SK-N-SH treated with all-trans-retinoic acid at 6 μM for 48 hours (cell line): ENCODE data around the gene SV2B.

Experiments
- ATAC-seq: fragments of 200-7000 bp; cut with Tn5 transposase; 3 replicates; pipeline ENCODE4 v1.9.1; 2020; ENCODE audit warnings: mild to moderate bottlenecking, moderate library complexity
- CSDC2 ChIP-seq: fragments of 250-450 bp; sonication (Bioruptor Pico); IDR thresholded peaks from 2 replicates; pipeline ENCODE4 v1.5.0; 2020; ENCODE audit warnings: mild to moderate bottlenecking, moderate library complexity
- ESRRG ChIP-seq: fragments of 250-450 bp; sonication (Bioruptor Pico); IDR thresholded peaks from 2 replicates; pipeline ENCODE4 v1.6.1; 2021; ENCODE audit warnings: mild to moderate bottlenecking
- GLIS3 ChIP-seq: fragments of 250-450 bp; sonication (Bioruptor Pico); IDR thresholded peaks from 2 replicates; pipeline ENCODE4 v1.5.0; 2020; ENCODE audit warnings: mild to moderate bottlenecking, moderate library complexity
- ISL1 ChIP-seq: fragments of 250-450 bp; sonication (Bioruptor Pico); IDR thresholded peaks from 2 replicates; pipeline ENCODE4 v2.1.2; 2022; ENCODE audit warnings: mild to moderate bottlenecking, moderate library complexity
- OSR1 ChIP-seq: fragments of 250-450 bp; sonication (Bioruptor Pico); IDR thresholded peaks from 2 replicates; pipeline ENCODE4 v1.8.0; 2022; ENCODE audit warnings: moderate library complexity, mild to moderate bottlenecking, inconsistent platforms
- PPARA ChIP-seq: fragments of 250-450 bp; sonication (Bioruptor Pico); IDR thresholded peaks from 2 replicates; pipeline ENCODE4 v1.5.0; 2020; ENCODE audit warnings: mild to moderate bottlenecking, borderline replicate concordance
- RARB ChIP-seq: fragments of 250-450 bp; sonication (Bioruptor Pico); IDR thresholded peaks from 2 replicates; pipeline ENCODE4 v1.8.0; 2021; ENCODE audit warnings: mild to moderate bottlenecking, moderate library complexity
- SNAI2 ChIP-seq: fragments of 250-450 bp; sonication (Bioruptor Pico); IDR thresholded peaks from 2 replicates; pipeline ENCODE4 v1.5.0; 2020; ENCODE audit warnings: mild to moderate bottlenecking, moderate library complexity
- TCF4 ChIP-seq: fragments of 250-450 bp; sonication (Bioruptor Pico); IDR thresholded peaks from 2 replicates; pipeline ENCODE4 v1.8.0; 2021; ENCODE audit warnings: mild to moderate bottlenecking, moderate library complexity, borderline replicate concordance
- TOX ChIP-seq: fragments of 250-450 bp; sonication (Bioruptor Pico); IDR thresholded peaks from 2 replicates; pipeline ENCODE4 v1.8.0; 2021; ENCODE audit warnings: mild to moderate bottlenecking, moderate library complexity, borderline replicate concordance
- ZC3H10 ChIP-seq: fragments of 250-450 bp; sonication (Bioruptor Pico); IDR thresholded peaks from 2 replicates; pipeline ENCODE4 v1.5.1; 2021; ENCODE audit warnings: mild to moderate bottlenecking, moderate library complexity
- ZFP3 ChIP-seq: fragments of 250-450 bp; sonication (Bioruptor Pico); IDR thresholded peaks from 2 replicates; pipeline ENCODE4 v1.5.0; 2020; ENCODE audit warnings: mild to moderate bottlenecking, moderate library complexity
- ZFP30 ChIP-seq: fragments of 450-650 bp; formaldehyde crosslinking; IDR thresholded peaks from 2 replicates; pipeline ENCODE4 v1.5.0; 2022; ENCODE audit warnings: mild to moderate bottlenecking, moderate library complexity
- ZNF565 ChIP-seq: fragments of 450-650 bp; formaldehyde crosslinking; conservative IDR thresholded peaks from 2 replicates; pipeline ENCODE4 v1.5.0; 2020; ENCODE audit warnings: low read depth, mild to moderate bottlenecking, moderate library complexity
- ZNF8 ChIP-seq: fragments of 450-650 bp; formaldehyde crosslinking; IDR thresholded peaks from 2 replicates; pipeline ENCODE4 v1.5.0; 2020; ENCODE audit warnings: mild to moderate bottlenecking, moderate library complexity
- TF ChIP-seq, protein P1 (sequence below): fragments of 250-450 bp; sonication (Bioruptor Pico); IDR thresholded peaks from 2 replicates; pipeline ENCODE4 v1.5.0; 2020; ENCODE audit warnings: mild to moderate bottlenecking, moderate library complexity
- TF ChIP-seq, protein P2 (sequence below): fragments of 250-450 bp; sonication (Bioruptor Pico); IDR thresholded peaks from 2 replicates; pipeline ENCODE4 v1.8.0; 2021; ENCODE audit warnings: low read depth, mild to moderate bottlenecking, moderate library complexity, borderline replicate concordance
- TF ChIP-seq, protein P3 (sequence below): fragments of 250-450 bp; sonication (Bioruptor Pico); IDR thresholded peaks from 2 replicates; pipeline ENCODE4 v1.5.1; 2021; ENCODE audit warnings: mild to moderate bottlenecking, moderate library complexity
- TF ChIP-seq, protein P4 (sequence below): fragments of 250-450 bp; sonication (Bioruptor Pico); IDR thresholded peaks from 2 replicates; pipeline ENCODE4 v1.8.0; 2020; ENCODE audit warnings: mild to moderate bottlenecking, moderate library complexity, borderline replicate concordance
- TF ChIP-seq, protein P5 (sequence below): fragments of 250-450 bp; sonication (Bioruptor Pico); IDR thresholded peaks from 2 replicates; pipeline ENCODE4 v1.5.1; 2020; ENCODE audit warnings: low read depth, mild to moderate bottlenecking, moderate library complexity

SV2B gene

DNA sequence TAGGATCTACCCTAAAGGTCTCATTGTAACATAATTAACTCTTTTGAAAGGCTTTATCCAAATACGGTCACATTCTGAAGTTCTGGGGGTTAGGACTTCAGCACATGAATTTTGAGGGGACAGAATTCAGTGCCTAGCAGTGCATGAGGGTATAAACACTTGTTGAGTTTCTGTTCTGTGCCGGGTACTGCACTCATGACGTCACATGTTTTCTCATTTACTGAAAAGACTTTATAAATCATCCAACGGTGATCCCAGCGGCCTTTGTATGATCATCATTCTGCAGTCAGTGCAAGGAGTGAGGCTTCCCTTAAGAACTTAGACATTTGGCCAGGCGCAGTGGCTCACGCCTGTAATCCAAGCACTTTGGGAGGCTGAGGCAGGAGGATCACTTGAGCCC, 25.1 kb downstream of the SV2B start (continued):
- TF ChIP-seq, protein P1, sequence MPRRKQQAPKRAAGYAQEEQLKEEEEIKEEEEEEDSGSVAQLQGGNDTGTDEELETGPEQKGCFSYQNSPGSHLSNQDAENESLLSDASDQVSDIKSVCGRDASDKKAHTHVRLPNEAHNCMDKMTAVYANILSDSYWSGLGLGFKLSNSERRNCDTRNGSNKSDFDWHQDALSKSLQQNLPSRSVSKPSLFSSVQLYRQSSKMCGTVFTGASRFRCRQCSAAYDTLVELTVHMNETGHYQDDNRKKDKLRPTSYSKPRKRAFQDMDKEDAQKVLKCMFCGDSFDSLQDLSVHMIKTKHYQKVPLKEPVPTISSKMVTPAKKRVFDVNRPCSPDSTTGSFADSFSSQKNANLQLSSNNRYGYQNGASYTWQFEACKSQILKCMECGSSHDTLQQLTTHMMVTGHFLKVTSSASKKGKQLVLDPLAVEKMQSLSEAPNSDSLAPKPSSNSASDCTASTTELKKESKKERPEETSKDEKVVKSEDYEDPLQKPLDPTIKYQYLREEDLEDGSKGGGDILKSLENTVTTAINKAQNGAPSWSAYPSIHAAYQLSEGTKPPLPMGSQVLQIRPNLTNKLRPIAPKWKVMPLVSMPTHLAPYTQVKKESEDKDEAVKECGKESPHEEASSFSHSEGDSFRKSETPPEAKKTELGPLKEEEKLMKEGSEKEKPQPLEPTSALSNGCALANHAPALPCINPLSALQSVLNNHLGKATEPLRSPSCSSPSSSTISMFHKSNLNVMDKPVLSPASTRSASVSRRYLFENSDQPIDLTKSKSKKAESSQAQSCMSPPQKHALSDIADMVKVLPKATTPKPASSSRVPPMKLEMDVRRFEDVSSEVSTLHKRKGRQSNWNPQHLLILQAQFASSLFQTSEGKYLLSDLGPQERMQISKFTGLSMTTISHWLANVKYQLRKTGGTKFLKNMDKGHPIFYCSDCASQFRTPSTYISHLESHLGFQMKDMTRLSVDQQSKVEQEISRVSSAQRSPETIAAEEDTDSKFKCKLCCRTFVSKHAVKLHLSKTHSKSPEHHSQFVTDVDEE (CRISPR knock-in tag) = no peak
- TF ChIP-seq, protein P2, sequence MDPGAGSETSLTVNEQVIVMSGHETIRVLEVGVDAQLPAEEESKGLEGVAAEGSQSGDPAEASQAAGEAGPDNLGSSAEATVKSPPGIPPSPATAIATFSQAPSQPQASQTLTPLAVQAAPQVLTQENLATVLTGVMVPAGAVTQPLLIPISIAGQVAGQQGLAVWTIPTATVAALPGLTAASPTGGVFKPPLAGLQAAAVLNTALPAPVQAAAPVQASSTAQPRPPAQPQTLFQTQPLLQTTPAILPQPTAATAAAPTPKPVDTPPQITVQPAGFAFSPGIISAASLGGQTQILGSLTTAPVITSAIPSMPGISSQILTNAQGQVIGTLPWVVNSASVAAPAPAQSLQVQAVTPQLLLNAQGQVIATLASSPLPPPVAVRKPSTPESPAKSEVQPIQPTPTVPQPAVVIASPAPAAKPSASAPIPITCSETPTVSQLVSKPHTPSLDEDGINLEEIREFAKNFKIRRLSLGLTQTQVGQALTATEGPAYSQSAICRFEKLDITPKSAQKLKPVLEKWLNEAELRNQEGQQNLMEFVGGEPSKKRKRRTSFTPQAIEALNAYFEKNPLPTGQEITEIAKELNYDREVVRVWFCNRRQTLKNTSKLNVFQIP (CRISPR knock-in tag) = no peak
- TF ChIP-seq RARB (CRISPR knock-in tag) = no peak
- TF ChIP-seq, all 23 proteins: peak for 0

DNA sequence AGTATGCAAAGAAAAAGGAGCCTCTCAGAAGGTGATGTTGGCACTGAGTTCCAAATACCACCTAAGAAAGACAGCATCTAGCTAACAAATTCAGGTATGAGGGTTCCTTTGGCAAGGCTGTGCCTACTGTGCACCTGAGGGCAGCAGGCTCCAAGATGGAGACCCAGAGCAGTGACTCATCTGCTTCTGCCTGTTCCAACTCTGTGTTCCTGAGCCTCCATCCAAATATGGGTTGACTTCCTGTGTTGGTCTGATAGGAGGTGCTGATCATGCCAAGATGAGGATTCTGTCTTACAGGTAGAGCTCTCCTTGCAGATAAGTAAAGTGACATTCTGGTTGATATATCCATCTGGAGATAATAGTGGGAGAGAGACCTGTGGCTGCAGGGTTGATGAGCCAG, 26.0 kb downstream of the SV2B start:
- TF ChIP-seq ZC3H10 (CRISPR knock-in tag) (no peak), ZFP3 (no peak)
- TF ChIP-seq, protein P3, sequence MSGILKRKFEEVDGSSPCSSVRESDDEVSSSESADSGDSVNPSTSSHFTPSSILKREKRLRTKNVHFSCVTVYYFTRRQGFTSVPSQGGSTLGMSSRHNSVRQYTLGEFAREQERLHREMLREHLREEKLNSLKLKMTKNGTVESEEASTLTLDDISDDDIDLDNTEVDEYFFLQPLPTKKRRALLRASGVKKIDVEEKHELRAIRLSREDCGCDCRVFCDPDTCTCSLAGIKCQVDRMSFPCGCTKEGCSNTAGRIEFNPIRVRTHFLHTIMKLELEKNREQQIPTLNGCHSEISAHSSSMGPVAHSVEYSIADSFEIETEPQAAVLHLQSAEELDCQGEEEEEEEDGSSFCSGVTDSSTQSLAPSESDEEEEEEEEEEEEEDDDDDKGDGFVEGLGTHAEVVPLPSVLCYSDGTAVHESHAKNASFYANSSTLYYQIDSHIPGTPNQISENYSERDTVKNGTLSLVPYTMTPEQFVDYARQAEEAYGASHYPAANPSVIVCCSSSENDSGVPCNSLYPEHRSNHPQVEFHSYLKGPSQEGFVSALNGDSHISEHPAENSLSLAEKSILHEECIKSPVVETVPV = no peak
- TF ChIP-seq, all 23 proteins: peak for 0
- no peak for ATAC-seq

DNA sequence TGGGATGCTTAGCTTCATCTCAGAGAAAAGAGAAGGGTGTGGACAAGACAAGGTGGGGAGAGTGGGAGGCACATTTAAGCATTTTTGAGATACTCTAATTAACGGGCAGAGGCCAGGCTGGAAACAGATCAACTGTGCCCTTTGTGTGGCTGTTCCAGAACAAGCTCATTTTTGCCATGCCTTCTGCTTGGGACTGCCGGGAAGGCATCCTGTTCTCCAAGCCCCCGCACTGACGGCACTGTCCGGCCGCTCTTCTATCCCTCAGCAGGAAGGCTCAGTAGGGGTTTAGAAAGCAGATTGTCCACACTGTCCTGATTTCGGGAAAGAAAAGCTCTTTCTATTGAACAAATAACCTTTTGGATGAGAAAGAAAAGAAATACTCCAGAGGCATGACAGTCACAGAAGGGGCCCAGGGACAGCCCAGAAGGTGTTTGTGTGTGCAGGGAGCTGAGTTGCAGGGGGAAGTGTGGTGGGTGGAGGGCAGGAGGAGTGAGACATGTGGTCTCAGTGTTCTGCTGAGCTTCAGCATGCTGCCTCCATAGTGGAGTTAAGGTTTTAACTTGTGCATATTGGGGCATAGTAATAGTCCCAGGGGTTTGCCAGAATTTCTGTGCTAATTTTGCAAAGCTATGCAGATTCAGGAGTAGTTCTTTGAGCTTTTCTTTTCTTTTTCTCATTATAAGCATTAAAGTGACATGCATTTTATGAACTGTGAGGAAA, 27.3 kb downstream of the SV2B start:
- ATAC-seq = no peak
- no peak for TF ChIP-seq ESRRG (CRISPR knock-in tag)
- no peak for TF ChIP-seq TCF4 (CRISPR knock-in tag)
- no peak for TF ChIP-seq PPARA (CRISPR knock-in tag)
- TF ChIP-seq CSDC2 (CRISPR knock-in tag) = no peak
- TF ChIP-seq, protein P3 = no peak

DNA sequence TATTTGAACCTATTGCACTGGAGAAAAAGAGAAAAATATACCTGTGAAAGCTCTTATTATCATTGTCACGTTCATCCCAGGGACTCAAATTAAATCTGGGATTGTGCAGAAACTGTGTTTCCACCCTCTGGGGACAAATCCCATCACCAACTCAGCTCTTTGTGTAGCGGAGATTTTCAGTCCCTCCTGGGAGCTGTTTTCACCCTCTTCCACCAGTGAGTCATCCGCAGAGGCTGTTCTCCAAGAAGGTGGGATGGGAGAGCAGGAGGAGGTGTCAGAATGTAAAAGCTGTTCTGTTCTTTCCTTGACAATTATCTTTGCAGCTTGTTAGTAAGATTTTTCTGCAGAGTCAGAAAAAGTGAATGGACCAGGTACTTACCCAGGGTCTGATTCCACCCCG, 28.0 kb downstream of the SV2B start:
- no peak for ATAC-seq
- TF ChIP-seq SNAI2 (CRISPR knock-in tag) (no peak), OSR1 (no peak), ZNF565 (CRISPR knock-in tag) (no peak), ISL1 (CRISPR knock-in tag) (no peak), ZFP30 (CRISPR knock-in tag) (no peak), CSDC2 (CRISPR knock-in tag) (no peak), TOX (CRISPR knock-in tag) (no peak), GLIS3 (CRISPR knock-in tag) (no peak), ZNF8 (CRISPR knock-in tag) (no peak), TCF4 (CRISPR knock-in tag) (no peak), RARB (CRISPR knock-in tag) (no peak), PPARA (CRISPR knock-in tag) (no peak)
- TF ChIP-seq, protein P4, sequence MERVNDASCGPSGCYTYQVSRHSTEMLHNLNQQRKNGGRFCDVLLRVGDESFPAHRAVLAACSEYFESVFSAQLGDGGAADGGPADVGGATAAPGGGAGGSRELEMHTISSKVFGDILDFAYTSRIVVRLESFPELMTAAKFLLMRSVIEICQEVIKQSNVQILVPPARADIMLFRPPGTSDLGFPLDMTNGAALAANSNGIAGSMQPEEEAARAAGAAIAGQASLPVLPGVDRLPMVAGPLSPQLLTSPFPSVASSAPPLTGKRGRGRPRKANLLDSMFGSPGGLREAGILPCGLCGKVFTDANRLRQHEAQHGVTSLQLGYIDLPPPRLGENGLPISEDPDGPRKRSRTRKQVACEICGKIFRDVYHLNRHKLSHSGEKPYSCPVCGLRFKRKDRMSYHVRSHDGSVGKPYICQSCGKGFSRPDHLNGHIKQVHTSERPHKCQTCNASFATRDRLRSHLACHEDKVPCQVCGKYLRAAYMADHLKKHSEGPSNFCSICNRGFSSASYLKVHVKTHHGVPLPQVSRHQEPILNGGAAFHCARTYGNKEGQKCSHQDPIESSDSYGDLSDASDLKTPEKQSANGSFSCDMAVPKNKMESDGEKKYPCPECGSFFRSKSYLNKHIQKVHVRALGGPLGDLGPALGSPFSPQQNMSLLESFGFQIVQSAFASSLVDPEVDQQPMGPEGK (CRISPR knock-in tag) = no peak
- TF ChIP-seq, protein P2 (CRISPR knock-in tag) = no peak
- TF ChIP-seq, protein P5, sequence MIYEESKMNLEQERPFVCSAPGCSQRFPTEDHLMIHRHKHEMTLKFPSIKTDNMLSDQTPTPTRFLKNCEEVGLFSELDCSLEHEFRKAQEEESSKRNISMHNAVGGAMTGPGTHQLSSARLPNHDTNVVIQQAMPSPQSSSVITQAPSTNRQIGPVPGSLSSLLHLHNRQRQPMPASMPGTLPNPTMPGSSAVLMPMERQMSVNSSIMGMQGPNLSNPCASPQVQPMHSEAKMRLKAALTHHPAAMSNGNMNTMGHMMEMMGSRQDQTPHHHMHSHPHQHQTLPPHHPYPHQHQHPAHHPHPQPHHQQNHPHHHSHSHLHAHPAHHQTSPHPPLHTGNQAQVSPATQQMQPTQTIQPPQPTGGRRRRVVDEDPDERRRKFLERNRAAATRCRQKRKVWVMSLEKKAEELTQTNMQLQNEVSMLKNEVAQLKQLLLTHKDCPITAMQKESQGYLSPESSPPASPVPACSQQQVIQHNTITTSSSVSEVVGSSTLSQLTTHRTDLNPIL = no peak
- TF ChIP-seq, protein P1 (CRISPR knock-in tag) = no peak
